ENCODE results near the gene FLT3LG.

Gene FLT3LG

GRCh38 chr19:49524812-49525455 is 50.9 kb downstream of the FLT3LG start:
- H3K36me3 ChIP-seq (ENCODE audit: control insufficient read depth, insufficient read depth, low read length) = peaks cover 26% of the 10 kb centered on the region
- H3K9ac ChIP-seq (ENCODE audit: low read depth, low read length) = no peak overlapping the region
- H3K27me3 ChIP-seq (ENCODE audit: control insufficient read depth, insufficient read depth, low read length) = no peaks in the 10 kb centered on the region

GRCh38 chr19:49528211-49528771 is 54.3 kb downstream of the FLT3LG start:
- no peak overlapping the region for H3K9ac ChIP-seq (ENCODE audit: low read depth, low read length)
- H3K36me3 ChIP-seq (ENCODE audit: control insufficient read depth, insufficient read depth, low read length) = peaks cover 16% of the 10 kb centered on the region; the same call in 1 of the 2 replicates
- no peaks in the 10 kb centered on the region for H3K27me3 ChIP-seq (ENCODE audit: control insufficient read depth, insufficient read depth, low read length)
- H3K27ac ChIP-seq (ENCODE audit: low read depth, low read length) = no peak overlapping the region
- peak overlapping the region; percentile 54; the same call in 1 of the 2 replicates for H3K4me3 ChIP-seq (ENCODE audit: low read depth, low read length)
- no peaks in the 10 kb centered on the region for H3K9me3 ChIP-seq (ENCODE audit: control insufficient read depth, insufficient read depth, low read length)
- H3K4me1 ChIP-seq (ENCODE audit: control insufficient read depth, insufficient read depth, low read length) = no peaks in the 10 kb centered on the region

More at GRCh38 chr19:49524812-49525455, 50.9 kb downstream of the FLT3LG start:
- H3K4me1 ChIP-seq (ENCODE audit: control insufficient read depth, insufficient read depth, low read length) = no peaks in the 10 kb centered on the region
- no peak overlapping the region for H3K4me3 ChIP-seq (ENCODE audit: low read depth, low read length)
- no peak overlapping the region for H3K27ac ChIP-seq (ENCODE audit: low read depth, low read length)
- H3K9me3 ChIP-seq (ENCODE audit: control insufficient read depth, insufficient read depth, low read length) = no peaks in the 10 kb centered on the region

- H3K27me3 ChIP-seq (ENCODE audit: control insufficient read depth, insufficient read depth, low read length) = peaks cover 4% of the 10 kb centered on the region; the same call in 1 of the 2 replicates
- H3K27ac ChIP-seq (ENCODE audit: low read depth, low read length) = no peak overlapping the region
Observed at GRCh38 chr19:49530708-49531107, 56.7 kb downstream of the FLT3LG start.

GRCh38 chr19:49533551-49534488 is 59.8 kb downstream of the FLT3LG start:
- Histone ChIP-seq H3K36me3 (ENCODE audit: control insufficient read depth, insufficient read depth, low read length) (peaks cover 7% of the 10 kb centered on the region; the same call in 1 of the 2 replicates), H3K9me3 (ENCODE audit: control insufficient read depth, insufficient read depth, low read length) (no peaks in the 10 kb centered on the region), H3K4me1 (ENCODE audit: control insufficient read depth, insufficient read depth, low read length) (0 out of 2 replicates have a peak, but pooled peaks cover 5% of the 10 kb centered on the region), H3K4me3 (ENCODE audit: low read depth, low read length) (peak overlapping the region; percentile 80), H3K9ac (ENCODE audit: low read depth, low read length) (no peak overlapping the region), H3K27ac (ENCODE audit: low read depth, low read length) (no peak overlapping the region), H3K27me3 (ENCODE audit: control insufficient read depth, insufficient read depth, low read length) (peaks cover 4% of the 10 kb centered on the region; the same call in 1 of the 2 replicates)

More at GRCh38 chr19:49530708-49531107, 56.7 kb downstream of the FLT3LG start:
- Histone ChIP-seq H3K36me3 (ENCODE audit: control insufficient read depth, insufficient read depth, low read length) (peaks cover 6% of the 10 kb centered on the region; the same call in 1 of the 2 replicates), H3K9me3 (ENCODE audit: control insufficient read depth, insufficient read depth, low read length) (no peaks in the 10 kb centered on the region), H3K9ac (ENCODE audit: low read depth, low read length) (no peak overlapping the region), H3K4me1 (ENCODE audit: control insufficient read depth, insufficient read depth, low read length) (0 out of 2 replicates have a peak, but pooled peaks cover 5% of the 10 kb centered on the region), H3K4me3 (ENCODE audit: low read depth, low read length) (no peak overlapping the region)

- peaks cover 4% of the 10 kb centered on the region; the same call in 1 of the 2 replicates for H3K27me3 ChIP-seq (ENCODE audit: control insufficient read depth, insufficient read depth, low read length)
- 0 out of 2 replicates have a peak, but pooled peaks cover 5% of the 10 kb centered on the region for H3K4me1 ChIP-seq (ENCODE audit: control insufficient read depth, insufficient read depth, low read length)
- H3K36me3 ChIP-seq (ENCODE audit: control insufficient read depth, insufficient read depth, low read length) = peaks cover 15% of the 10 kb centered on the region; the same call in 1 of the 2 replicates
- no peak overlapping the region for H3K27ac ChIP-seq (ENCODE audit: low read depth, low read length)
- no peak overlapping the region for H3K9ac ChIP-seq (ENCODE audit: low read depth, low read length)
- no peaks in the 10 kb centered on the region for H3K9me3 ChIP-seq (ENCODE audit: control insufficient read depth, insufficient read depth, low read length)
- peak overlapping the region; percentile 80 for H3K4me3 ChIP-seq (ENCODE audit: low read depth, low read length)
Observed at GRCh38 chr19:49534632-49535385, 60.8 kb downstream of the FLT3LG start.
